Endothelial cell of umbilical vein (primary cell): ENCODE data around the gene SHFL. TPM values are rescaled to one million over a fixed set of nuclear protein-coding genes. Genes with fewer than 3 reads are reported as not detected.

Source experiments
- BruUV-seq: library from RNA; stranded (reverse); fragments of 400-500 nt; replicated peaks from 2 replicates; lab custom pipeline; 2021; lab: Mats Ljungman, UMichigan
- CTCF ChIA-PET: fragments of 300-600, 350-600 bp; sonication (Branson Sonifier 250); formaldehyde crosslinking; loops from one replicate; lab custom pipeline; 2021; ENCODE audit warnings: antibody characterized with exemption, inconsistent platforms; lab: Charles Lee
- POLR2A ChIA-PET: fragments of 300-600, 350-600 bp; sonication (Branson Sonifier 250); formaldehyde crosslinking; loops from one replicate; lab custom pipeline; 2021; ENCODE audit warnings: antibody characterized with exemption, inconsistent platforms; lab: Charles Lee
- DNase-seq: peaks from one replicate; pipeline ENCODE4 v3.0.0-alpha.2; 2011; ENCODE audit warnings: low read depth, low spot score
- FAIRE-seq: peaks from 2 replicates; lab custom pipeline; 2011; peaks lifted over from hg19 to GRCh38; lab: Jason Lieb, UNC
- H2AFZ ChIP-seq: 2 replicates; pipeline ENCODE4 v1.6.0; 2012; ENCODE audit warnings: low read depth, low read length, control low read depth, inconsistent platforms
- H3K27ac ChIP-seq: 2 replicates; pipeline ENCODE4 v1.5.1; 2011; ENCODE audit warnings: low read depth, mild to moderate bottlenecking, control low read depth, low read length, moderate library complexity; ENCODE audit not compliant: insufficient read depth
- H3K27me3 ChIP-seq, 2 experiments: 2 replicates each; pipeline versions ENCODE4 v1.6.0 to v1.6.1; 2011; ENCODE audit warnings: low read length in 2 of 2, mixed read lengths in 1 of 2; ENCODE audit not compliant: control insufficient read depth in 2 of 2, insufficient read depth in 2 of 2
- H3K36me3 ChIP-seq, 2 experiments: 2 replicates in 1 of 2; 3 replicates in 1 of 2; pipeline ENCODE4 v1.5.1; 2011; ENCODE audit warnings: low read length in 2 of 2, mild to moderate bottlenecking in 1 of 2, moderate library complexity in 1 of 2; ENCODE audit not compliant: control insufficient read depth in 2 of 2, insufficient read depth in 2 of 2; ENCODE audit errors: extremely low read depth in 1 of 2
- H3K4me1 ChIP-seq: 3 replicates; pipeline ENCODE4 v1.5.1; 2011; ENCODE audit warnings: mild to moderate bottlenecking, low read length; ENCODE audit not compliant: control insufficient read depth, insufficient read depth; ENCODE audit errors: extremely low read depth
- H3K4me2 ChIP-seq: 2 replicates; pipeline ENCODE4 v1.6.1; 2011; ENCODE audit warnings: low read length, control low read depth, mixed read lengths; ENCODE audit not compliant: insufficient read depth
- H3K4me3 ChIP-seq, 3 experiments: fragments of 200-600 bp in 1 of 3; sonication (generic), shearing (Covaris generic) in 1 of 3; replicated peaks in 1 of 3; 2 replicates each; pipeline ENCODE4 v1.5.1; 2011 to 2016; ENCODE audit warnings: control low read depth in 3 of 3, low read length in 3 of 3, mild to moderate bottlenecking in 2 of 3, inconsistent platforms in 1 of 3, low read depth in 1 of 3, moderate library complexity in 1 of 3; ENCODE audit not compliant: insufficient read depth in 1 of 3
- H3K79me2 ChIP-seq: 2 replicates; pipeline ENCODE4 v1.6.0; 2012; ENCODE audit warnings: low read length, inconsistent platforms; ENCODE audit not compliant: control insufficient read depth, insufficient read depth
- H3K9ac ChIP-seq: replicated peaks from 2 replicates; pipeline ENCODE3; 2011; ENCODE audit warnings: low read length, control low read depth; ENCODE audit not compliant: insufficient read depth; ENCODE audit errors: extremely low read depth
- H3K9me1 ChIP-seq: replicated peaks from 3 replicates; pipeline ENCODE4 v1.6.0; 2011; ENCODE audit warnings: mild to moderate bottlenecking, low read length; ENCODE audit not compliant: control insufficient read depth, insufficient read depth; ENCODE audit errors: extremely low read depth
- H3K9me3 ChIP-seq: replicated peaks from 2 replicates; pipeline ENCODE4 v1.5.1; 2012; ENCODE audit warnings: low read length, inconsistent platforms; ENCODE audit not compliant: control insufficient read depth, insufficient read depth
- H4K20me1 ChIP-seq: replicated peaks from 2 replicates; pipeline ENCODE3; 2011; ENCODE audit warnings: mild to moderate bottlenecking, low read length; ENCODE audit not compliant: control insufficient read depth, insufficient read depth; ENCODE audit errors: extremely low read depth
- CTCF ChIP-seq, 2 donors: IDR thresholded peaks; 1 replicate in 1 of 2; 2 replicates in 1 of 2; pipeline ENCODE4 v1.5.1; 2011; ENCODE audit warnings: low read length in 2 of 2, mild to moderate bottlenecking in 2 of 2, moderate library complexity in 2 of 2, control low read depth in 1 of 2, inconsistent platforms in 1 of 2, low read depth in 1 of 2; ENCODE audit not compliant: insufficient read depth in 1 of 2; ENCODE audit errors: extremely low read depth in 1 of 2
- EZH2 ChIP-seq: IDR thresholded peaks from 2 replicates; pipeline ENCODE4 v1.6.1; 2012; ENCODE audit warnings: borderline replicate concordance, low read depth, mild to moderate bottlenecking, moderate library complexity, low read length, inconsistent platforms; ENCODE audit not compliant: severe bottlenecking
- FOS ChIP-seq: IDR thresholded peaks from 2 replicates; pipeline ENCODE4 v1.6.1; 2011; ENCODE audit warnings: mild to moderate bottlenecking, low read length, moderate library complexity, borderline replicate concordance; ENCODE audit not compliant: insufficient read depth
- GATA2 ChIP-seq: IDR thresholded peaks from 2 replicates; pipeline ENCODE4 v1.7.0; 2011; ENCODE audit warnings: low read depth, mild to moderate bottlenecking, moderate library complexity, mixed read lengths, low read length; ENCODE audit not compliant: insufficient read length, insufficient read depth
- JUN ChIP-seq: IDR thresholded peaks from 2 replicates; pipeline ENCODE4 v1.6.1; 2011; ENCODE audit warnings: borderline replicate concordance, low read depth; ENCODE audit not compliant: insufficient read length, insufficient read depth
- MAX ChIP-seq: IDR thresholded peaks from 2 replicates; pipeline ENCODE4 v1.6.1; 2011; ENCODE audit not compliant: insufficient read depth, insufficient read length
- MYC ChIP-seq: IDR thresholded peaks from one replicate; pipeline ENCODE4 v1.6.1; 2011; ENCODE audit warnings: mild to moderate bottlenecking, low read depth, low read length
- POLR2A ChIP-seq: IDR thresholded peaks from 2 replicates; pipeline ENCODE4 v1.6.1; 2012; ENCODE audit warnings: low read depth, mild to moderate bottlenecking, control low read depth, low read length
- POLR2AphosphoS5 ChIP-seq: IDR thresholded peaks from 2 replicates; pipeline ENCODE4 v1.6.1; 2012; ENCODE audit warnings: low read depth, mild to moderate bottlenecking, control low read depth, low read length, moderate library complexity; ENCODE audit not compliant: insufficient read depth
- dilution Hi-C: fragments of 300-500 bp; cut with MboI; formaldehyde crosslinking; loops from one replicate; pipeline ENCODE4 v1.15.0; 2019; ENCODE audit warnings: low sequenced_read_pairs; ENCODE audit not compliant: extremely low pct_ligation_motif_present
- intact Hi-C: fragments of 100-400 bp; cut with micrococcal nuclease; formaldehyde crosslinking; loops from one replicate; pipeline ENCODE4 v1.10.0; 2022
- polyA plus RNA-seq, 4 experiments: library from polyadenylated mRNA; depleted of rRNA in 3 of 4; stranded (reverse) in 3 of 4; unstranded in 1 of 4; fragments of >200 nt; gene quantifications; 2 replicates each; pipeline versions ENCODE4 v1.2.1 to v1.2.3, GENCODE V29; 2011 to 2012; ENCODE audit warnings: missing spikeins in 1 of 4
- total RNA-seq: library from RNA; stranded (reverse); gene quantifications from 2 replicates; pipeline ENCODE4 v1.2.3, GENCODE V29; 2021

SHFL gene
- total and polyA plus RNA-seq, 2 donors (not counting 3 experiments of a cell fraction or from before 2014, with no cell fraction given) = 34.4 to 36.9 TPM

- dilution Hi-C loops = no loop called here
- Histone ChIP-seq H3K9me3 (no peaks in the 10 kb centered on the region), H3K4me3 (no peak overlapping the region), H3K27me3 (no peaks in the 10 kb centered on the region), H3K4me1 (no peaks in the 10 kb centered on the region), H2AFZ (no peak overlapping the region), H4K20me1 (no peaks in the 10 kb centered on the region), H3K4me2 (no peak overlapping the region), H3K9ac (no peak overlapping the region), H3K36me3 (no peaks in the 10 kb centered on the region), H3K79me2 (no peaks in the 10 kb centered on the region), H3K27ac (no peak overlapping the region), H3K9me1 (no peaks in the 10 kb centered on the region)
- intact Hi-C loops = no loop called here
- POLR2A ChIA-PET = no interaction called here
- DNase-seq (no peak), FAIRE-seq (no peak)
- BruUV-seq = no TSS peak
- no peak for TF ChIP-seq MYC
- TF ChIP-seq MAX = no peak
- no peak for TF ChIP-seq EZH2
- TF ChIP-seq POLR2A = no peak
- CTCF ChIA-PET = no interaction called here
These were observed 17.1 kb upstream of the SHFL start for GRCh38 chr19:10069046-10069445.

- Histone ChIP-seq H3K4me1 (no peaks in the 10 kb centered on the region), H3K79me2 (no peaks in the 10 kb centered on the region), H3K27ac (no peak overlapping the region), H4K20me1 (no peaks in the 10 kb centered on the region), H2AFZ (no peak overlapping the region), H3K4me2 (no peak overlapping the region), H3K9me3 (no peaks in the 10 kb centered on the region), H3K9ac (no peak overlapping the region), H3K36me3 (no peaks in the 10 kb centered on the region), H3K4me3 (no peak overlapping the region), H3K27me3 (no peaks in the 10 kb centered on the region), H3K9me1 (no peaks in the 10 kb centered on the region)
- no peak for FAIRE-seq
- TF ChIP-seq EZH2 (no peak), GATA2 (no peak), POLR2A (no peak), POLR2AphosphoS5 (no peak), JUN (no peak), MAX (no peak), MYC (no peak), FOS (no peak), CTCF (IDR thresholded peaks at IDR 0.05; ENCODE audit: extremely low read depth in 1 of 2, insufficient read depth in 1 of 2, low read depth in 1 of 2, low read length in 2 of 2) (no peak)
- ChIA-PET POLR2A (no interaction called here), CTCF (no interaction called here)
- dilution Hi-C loops = no loop called here
- no TSS peak for BruUV-seq
- intact Hi-C loops = no loop called here
- no peak for DNase-seq
These were observed 15.2 kb upstream of the SHFL start for GRCh38 chr19:10070730-10071446.
